Gastroesophageal sphincter (tissue), 3 donors: Measurements from ENCODE around the gene CELSR2.

Experiments
- CTCF ChIP-seq, 4 experiments: fragments of 200-600 bp in 2 of 4; fragments of 450-650 bp in 2 of 4; sonication (generic) in 1 of 4; IDR thresholded peaks; one replicate each; pipeline ENCODE4 v1.5.1; 2017 to 2019; ENCODE audit warnings: antibody characterized with exemption in 4 of 4, mild to moderate bottlenecking in 2 of 4, moderate library complexity in 2 of 4
- EP300 ChIP-seq: sonication (generic); formaldehyde crosslinking; IDR thresholded peaks from one replicate; pipeline ENCODE4 v1.6.1; 2017; ENCODE audit warnings: antibody characterized with exemption, mild to moderate bottlenecking
- POLR2A ChIP-seq, 2 donors: fragments of 450-650 bp; IDR thresholded peaks; one replicate each; pipeline ENCODE4 v1.6.1; 2017; ENCODE audit warnings: antibody characterized with exemption in 2 of 2, mild to moderate bottlenecking in 2 of 2, moderate library complexity in 1 of 2
- POLR2AphosphoS5 ChIP-seq: sonication (generic); formaldehyde crosslinking; IDR thresholded peaks from one replicate; pipeline ENCODE4 v1.6.1; 2017; ENCODE audit warnings: antibody characterized with exemption

GRCh38 chr1:109265741-109266330 is 16.5 kb downstream of the CELSR2 start:
- TF ChIP-seq CTCF (IDR thresholded peaks at IDR 0.05) (no peak), POLR2A (IDR thresholded peaks at IDR 0.05) (no peak), POLR2AphosphoS5 (no peak), EP300 (no peak)
